Cerebellar cortex (tissue), 1 donor: Measurements from ENCODE around the gene M1AP.
A peak's percentile ranks its signal among the peaks of the same experiment; 100 is the strongest.
"Not testable (repeated sequence)": the region's sequence is repeated elsewhere in the genome, so short reads cannot be mapped to it uniquely, and the experiment has no call there.

Experiments
- DNase-seq: peaks from one replicate; pipeline ENCODE4 v3.0.0-alpha.2; 2015; ENCODE audit warnings: low spot score

Gene M1AP

GRCh38 chr2:74653985-74654882, 6.1 kb upstream of the M1AP start, which contains the start of gene SEMA4F:
Gene SEMA4F (plus strand): TSS chr2:74654247. CDS start chr2:74654377, 130 bp downstream.
- peak; percentile 99 for DNase-seq

- DNase-seq, result no peak
Measured at GRCh38 chr2:74653589-74653984, 5.5 kb upstream of the M1AP start.

GRCh38 chr2:74646834-74647482, 1.2 kb downstream of the M1AP start:
- no peak for DNase-seq

- no peak for DNase-seq
Measured at GRCh38 chr2:74646201-74646600, 1.9 kb downstream of the M1AP start.

- no peak for DNase-seq
Measured at GRCh38 chr2:74645344-74645743, 2.8 kb downstream of the M1AP start.

- no peak for DNase-seq
Measured at GRCh38 chr2:74639550-74639949, 8.6 kb downstream of the M1AP start.

- no peak for DNase-seq
Measured at GRCh38 chr2:74632939-74633312, 15.2 kb downstream of the M1AP start.

GRCh38 chr2:74632209-74632938, 15.8 kb downstream of the M1AP start:
- peak; percentile 23 for DNase-seq

- DNase-seq, result not testable (repeated sequence)
Measured at GRCh38 chr2:74630454-74630853, 17.7 kb downstream of the M1AP start.

GRCh38 chr2:74628538-74629105, 19.5 kb downstream of the M1AP start:
- DNase-seq, result no peak

GRCh38 chr2:74625658-74626425, 22.3 kb downstream of the M1AP start:
- DNase-seq, result peak; percentile 18

GRCh38 chr2:74620671-74621070, 27.5 kb downstream of the M1AP start:
- DNase-seq, result no peak

GRCh38 chr2:74619651-74620297, 28.4 kb downstream of the M1AP start:
- no peak for DNase-seq

- no peak for DNase-seq
Measured at GRCh38 chr2:74618410-74619083, 29.6 kb downstream of the M1AP start.

- DNase-seq, result no peak
Measured at GRCh38 chr2:74617122-74617521, 31.0 kb downstream of the M1AP start.

GRCh38 chr2:74606927-74607326, 41.2 kb downstream of the M1AP start:
- DNase-seq, result peak; percentile 15

GRCh38 chr2:74603282-74604000, 44.7 kb downstream of the M1AP start:
- DNase-seq, result no peak

GRCh38 chr2:74602586-74603281, 45.4 kb downstream of the M1AP start:
- DNase-seq, result no peak

- no peak for DNase-seq
Measured at GRCh38 chr2:74599676-74600075, 48.5 kb downstream of the M1AP start.
